Panc1 (cell line): ENCODE data around the gene C1orf105. TPM values are rescaled to one million over a fixed set of nuclear protein-coding genes. Genes with fewer than 3 reads are reported as not detected.
A peak's percentile ranks its signal among the peaks of the same experiment; 100 is the strongest.

Experiments
- ATAC-seq: fragments of 200-7000 bp; cut with Tn5 transposase; 2 replicates; pipeline ENCODE4 v1.9.1; 2020; ENCODE audit warnings: mild to moderate bottlenecking, moderate library complexity
- BruUV-seq: library from RNA; stranded (reverse); fragments of 400-500 nt; replicated peaks from 2 replicates; lab custom pipeline; 2021; lab: Mats Ljungman, UMichigan
- CTCF ChIA-PET: fragments of 300-600 bp; sonication (Branson Sonifier 250); formaldehyde crosslinking; loops from one replicate; lab custom pipeline; 2022; ENCODE audit warnings: antibody characterized with exemption; lab: Charles Lee
- POLR2A ChIA-PET: fragments of 300-600 bp; sonication (Branson Sonifier 250); formaldehyde crosslinking; loops from one replicate; lab custom pipeline; 2022; ENCODE audit warnings: antibody characterized with exemption; lab: Charles Lee
- DNase-seq: peaks from one replicate; pipeline ENCODE4 v3.0.0-alpha.2; 2010; ENCODE audit warnings: low read depth, low spot score
- H3K27ac ChIP-seq: 2 replicates; pipeline ENCODE4 v1.5.1; 2011; ENCODE audit warnings: mild to moderate bottlenecking, low read length, inconsistent platforms
- H3K27me3 ChIP-seq: fragments of 200-500 bp; sonication (Bioruptor generic); 2 replicates; pipeline ENCODE4 v1.6.0; 2014; ENCODE audit warnings: low read length, inconsistent platforms; ENCODE audit not compliant: control insufficient read depth, insufficient read depth
- H3K36me3 ChIP-seq: fragments of 200-500 bp; sonication (Bioruptor generic); 2 replicates; pipeline ENCODE4 v1.5.1; 2014; ENCODE audit warnings: inconsistent platforms, mild to moderate bottlenecking, low read length, moderate library complexity; ENCODE audit not compliant: control insufficient read depth, insufficient read depth
- H3K4me1 ChIP-seq: 2 replicates; pipeline ENCODE4 v1.5.1; 2011; ENCODE audit warnings: inconsistent platforms, mild to moderate bottlenecking, low read length, moderate library complexity; ENCODE audit not compliant: control insufficient read depth, insufficient read depth
- H3K4me3 ChIP-seq, 2 experiments: 2 replicates each; pipeline ENCODE4 v1.5.1; 2011 to 2012; ENCODE audit warnings: low read depth in 2 of 2, low read length in 2 of 2, mild to moderate bottlenecking in 2 of 2, inconsistent platforms in 1 of 2, moderate library complexity in 1 of 2
- H3K9me3 ChIP-seq: fragments of 200-500 bp; sonication (Bioruptor generic); 2 replicates; pipeline ENCODE4 v1.5.1; 2014; ENCODE audit warnings: low read depth, mild to moderate bottlenecking, inconsistent platforms, low read length, moderate library complexity; ENCODE audit not compliant: control insufficient read depth, insufficient read depth
- POLR2AphosphoS5 ChIP-seq: IDR thresholded peaks from 2 replicates; pipeline ENCODE4 v1.6.1; 2012; ENCODE audit warnings: mild to moderate bottlenecking, low read depth, low read length, moderate library complexity
- REST ChIP-seq, 2 experiments: IDR thresholded peaks; 2 replicates each; pipeline ENCODE4 v1.6.1; 2011 to 2012; ENCODE audit warnings: low read depth in 2 of 2, control low read depth in 1 of 2, low read length in 1 of 2, mild to moderate bottlenecking in 1 of 2, moderate library complexity in 1 of 2; ENCODE audit not compliant: insufficient read depth in 1 of 2
- SIN3A ChIP-seq: IDR thresholded peaks from 2 replicates; pipeline ENCODE4 v1.6.1; 2012; ENCODE audit warnings: low read depth, mild to moderate bottlenecking, low read length, moderate library complexity, borderline replicate concordance; ENCODE audit not compliant: insufficient read depth
- TCF7L2 ChIP-seq: IDR thresholded peaks from 2 replicates; pipeline ENCODE4 v1.6.1; 2011; ENCODE audit warnings: mild to moderate bottlenecking, low read depth, low read length, inconsistent platforms
- in situ Hi-C: cut with HindIII; loops from 2 replicates; pipeline ENCODE4 v1.10.0; 2016; ENCODE audit warnings: low sequenced_read_pairs, low pct_unique_long_range_greater_than_20kb
- intact Hi-C: fragments of 100-400 bp; cut with micrococcal nuclease; formaldehyde crosslinking; loops from one replicate; pipeline ENCODE4 v1.10.0; 2022; ENCODE audit not compliant: unreplicated experiment
- total RNA-seq: library from RNA; stranded (reverse); gene quantifications from one replicate; pipeline ENCODE4 v1.2.1, GENCODE V29; 2021; ENCODE audit not compliant: unreplicated experiment
- TF ChIP-seq, protein P1 (sequence below): fragments of 450-650 bp; IDR thresholded peaks from 2 replicates; pipeline ENCODE4 v1.5.1; 2017; ENCODE audit warnings: mild to moderate bottlenecking

C1orf105 gene
- total RNA-seq, 1 experiment from 2014 or later = not detected

- DNase-seq (no peak), ATAC-seq (peak; percentile 73)
- H3K27ac ChIP-seq = peak overlapping the region; percentile 88
- no peak overlapping the region for H3K4me3 ChIP-seq
- in situ Hi-C loops = no loop called here
- ChIA-PET CTCF (no interaction called here), POLR2A (no interaction called here)
- no TSS peak for BruUV-seq
- H3K27me3 ChIP-seq = no peaks in the 10 kb centered on the region
- H3K36me3 ChIP-seq = no peaks in the 10 kb centered on the region
- H3K4me1 ChIP-seq = peaks cover 35% of the 10 kb centered on the region
- H3K9me3 ChIP-seq = no peaks in the 10 kb centered on the region
- TF ChIP-seq POLR2AphosphoS5 (no peak), TCF7L2 (no peak), SIN3A (no peak), REST (IDR thresholded peaks at IDR 0.05; ENCODE audit: insufficient read depth in 1 of 2, low read depth in 2 of 2, low read length in 1 of 2) (no peak)
- TF ChIP-seq, protein P1, sequence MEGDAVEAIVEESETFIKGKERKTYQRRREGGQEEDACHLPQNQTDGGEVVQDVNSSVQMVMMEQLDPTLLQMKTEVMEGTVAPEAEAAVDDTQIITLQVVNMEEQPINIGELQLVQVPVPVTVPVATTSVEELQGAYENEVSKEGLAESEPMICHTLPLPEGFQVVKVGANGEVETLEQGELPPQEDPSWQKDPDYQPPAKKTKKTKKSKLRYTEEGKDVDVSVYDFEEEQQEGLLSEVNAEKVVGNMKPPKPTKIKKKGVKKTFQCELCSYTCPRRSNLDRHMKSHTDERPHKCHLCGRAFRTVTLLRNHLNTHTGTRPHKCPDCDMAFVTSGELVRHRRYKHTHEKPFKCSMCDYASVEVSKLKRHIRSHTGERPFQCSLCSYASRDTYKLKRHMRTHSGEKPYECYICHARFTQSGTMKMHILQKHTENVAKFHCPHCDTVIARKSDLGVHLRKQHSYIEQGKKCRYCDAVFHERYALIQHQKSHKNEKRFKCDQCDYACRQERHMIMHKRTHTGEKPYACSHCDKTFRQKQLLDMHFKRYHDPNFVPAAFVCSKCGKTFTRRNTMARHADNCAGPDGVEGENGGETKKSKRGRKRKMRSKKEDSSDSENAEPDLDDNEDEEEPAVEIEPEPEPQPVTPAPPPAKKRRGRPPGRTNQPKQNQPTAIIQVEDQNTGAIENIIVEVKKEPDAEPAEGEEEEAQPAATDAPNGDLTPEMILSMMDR = no peak
- intact Hi-C loops = no loop called here
Measured at GRCh38 chr1:172383536-172383935, 36.9 kb upstream of the C1orf105 start.

DNA sequence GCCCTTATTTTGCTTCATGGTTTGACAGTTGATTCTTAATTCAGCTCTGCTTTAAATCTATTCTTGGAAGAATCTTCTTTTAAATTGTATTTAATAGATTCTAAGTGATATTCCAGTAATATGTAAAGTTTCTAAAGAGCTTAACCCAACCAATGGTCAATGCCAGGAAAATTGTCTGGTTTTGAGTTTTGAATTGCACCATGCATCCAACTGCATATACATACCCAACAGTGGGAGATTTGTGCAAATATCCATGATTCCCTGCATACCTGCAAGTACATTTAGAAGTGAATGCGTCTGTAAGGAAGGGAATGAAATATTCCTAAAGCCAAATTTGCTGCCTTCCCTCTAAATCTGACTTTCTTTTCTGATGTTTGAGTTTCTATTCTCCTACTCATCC is 35.8 kb upstream of the C1orf105 start:
- DNase-seq = no peak
- in situ Hi-C loops (no loop called here), intact Hi-C loops (no loop called here)
- H3K4me3 ChIP-seq = no peak overlapping the region
- H3K27ac ChIP-seq = peak overlapping the region; percentile 88; the same call in 1 of the 2 replicates
- no peaks in the 10 kb centered on the region for H3K27me3 ChIP-seq
- no peaks in the 10 kb centered on the region for H3K9me3 ChIP-seq
- TF ChIP-seq, protein P1 = no peak
- TF ChIP-seq TCF7L2 (no peak), REST (IDR thresholded peaks at IDR 0.05; ENCODE audit: insufficient read depth in 1 of 2, low read depth in 2 of 2, low read length in 1 of 2) (no peak), SIN3A (no peak), POLR2AphosphoS5 (no peak)
- H3K4me1 ChIP-seq = peaks cover 35% of the 10 kb centered on the region
- no TSS peak for BruUV-seq
- ATAC-seq = no peak
- no peaks in the 10 kb centered on the region for H3K36me3 ChIP-seq
- ChIA-PET CTCF (no interaction called here), POLR2A (no interaction called here)
